ENCODE results near the gene ROR1.
"Not testable (repeated sequence)": the region's sequence is repeated elsewhere in the genome, so short reads cannot be mapped to it uniquely, and the experiment has no call there.

Gene ROR1

DNA sequence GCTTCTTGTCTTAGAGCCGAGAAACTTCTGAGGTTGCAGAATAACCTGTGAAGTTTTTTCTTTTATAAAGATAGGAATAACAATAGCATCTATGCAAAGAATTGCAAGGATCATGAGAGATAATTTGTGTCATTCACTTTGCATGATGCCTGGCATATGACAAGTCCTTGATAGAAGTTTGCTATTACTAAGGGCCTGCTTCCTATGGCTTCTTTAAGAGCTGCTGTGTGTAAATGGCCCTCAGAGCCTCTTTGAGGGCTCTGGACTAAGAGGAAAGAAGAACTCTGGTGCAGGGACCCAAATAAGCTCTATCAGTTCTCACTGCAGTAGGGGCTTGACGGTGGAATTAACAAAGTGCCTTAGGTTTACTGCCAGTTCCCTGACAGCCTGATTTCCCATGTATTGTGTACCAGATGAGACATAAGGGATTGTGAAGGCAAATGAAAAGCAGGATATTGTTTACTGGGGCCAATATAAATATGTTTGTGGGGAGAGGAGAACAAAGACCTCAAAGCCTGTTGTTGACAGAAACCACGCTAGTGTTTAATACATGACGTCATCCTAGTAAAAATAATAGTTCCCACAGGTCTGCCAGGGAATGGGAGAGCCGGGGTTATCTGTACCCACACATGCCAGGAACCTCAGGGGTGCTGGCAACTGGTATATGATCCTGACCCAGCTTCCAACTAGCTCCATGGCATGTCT, 298.4 kb downstream of the ROR1 start:
- no peak for DNase-seq

DNA sequence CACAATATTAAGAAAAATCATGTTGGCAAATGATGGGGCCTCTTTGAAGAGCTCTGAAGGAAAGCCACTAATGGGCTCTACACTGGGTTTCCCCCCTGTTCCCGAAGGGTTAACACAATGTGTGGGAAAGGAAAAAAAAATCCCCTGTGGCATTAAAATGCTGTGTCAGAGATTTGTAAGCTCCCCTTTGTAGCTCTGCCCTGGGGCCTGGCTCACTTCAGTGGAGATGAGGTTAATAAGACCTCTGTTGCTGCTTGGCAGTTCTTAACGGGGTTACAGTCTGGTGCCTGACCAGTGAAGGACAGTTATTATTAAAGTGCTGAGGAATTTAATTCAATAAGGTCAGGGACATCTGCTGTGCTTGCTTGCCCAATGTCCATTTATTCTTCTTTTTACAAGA, 299.9 kb downstream of the ROR1 start:
- DNase-seq, result no peak

DNA sequence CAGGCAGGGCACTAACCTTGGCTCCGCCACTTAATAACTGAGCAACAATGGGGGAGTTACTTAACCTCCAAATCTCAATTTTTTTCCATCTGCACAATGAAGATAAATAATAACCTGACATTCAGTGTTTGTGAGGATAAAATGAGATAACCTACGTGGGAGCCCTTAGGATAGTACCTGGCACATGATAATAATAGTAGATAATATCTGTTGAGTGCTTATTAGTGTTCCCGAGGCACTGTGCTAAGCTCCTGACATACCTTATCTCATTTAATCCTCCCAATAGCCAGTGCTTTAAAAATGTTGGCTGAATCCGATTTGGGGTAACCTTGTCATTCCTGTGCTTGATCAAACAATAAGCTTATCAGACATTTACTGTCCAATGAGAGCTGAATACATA, 300.9 kb downstream of the ROR1 start:
- no peak for DNase-seq

DNA sequence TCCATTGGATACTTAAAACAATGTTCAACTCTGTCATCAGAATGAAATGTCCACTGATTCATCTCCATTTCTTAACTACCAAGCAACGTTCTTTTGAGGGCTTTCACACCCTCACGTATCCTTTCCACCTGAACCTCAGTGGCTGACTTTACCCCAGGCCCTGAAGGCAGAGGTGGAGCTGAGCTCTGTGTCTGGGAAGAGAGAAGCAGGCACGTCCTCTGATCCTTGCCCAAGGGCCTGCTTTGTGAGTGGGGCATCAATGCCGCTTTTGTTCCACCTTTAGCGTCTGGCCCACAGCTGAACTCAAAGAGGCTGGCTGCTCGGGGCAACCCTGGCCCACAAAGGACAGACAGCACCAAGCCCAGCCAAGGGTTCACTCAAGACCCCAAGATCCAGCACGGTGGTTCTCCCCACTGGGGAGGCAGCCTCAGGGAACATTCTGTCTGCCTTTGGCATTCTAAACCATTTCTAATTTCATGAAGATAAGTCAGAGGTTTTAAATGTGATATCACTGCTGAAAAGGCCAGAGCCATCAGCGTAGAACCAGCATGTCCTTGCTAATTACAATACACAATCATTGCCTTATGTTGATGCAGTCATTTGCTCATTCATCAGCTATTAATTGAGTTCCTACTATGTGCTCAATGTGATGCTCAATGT, 303.6 kb downstream of the ROR1 start:
- no peak for DNase-seq

DNA sequence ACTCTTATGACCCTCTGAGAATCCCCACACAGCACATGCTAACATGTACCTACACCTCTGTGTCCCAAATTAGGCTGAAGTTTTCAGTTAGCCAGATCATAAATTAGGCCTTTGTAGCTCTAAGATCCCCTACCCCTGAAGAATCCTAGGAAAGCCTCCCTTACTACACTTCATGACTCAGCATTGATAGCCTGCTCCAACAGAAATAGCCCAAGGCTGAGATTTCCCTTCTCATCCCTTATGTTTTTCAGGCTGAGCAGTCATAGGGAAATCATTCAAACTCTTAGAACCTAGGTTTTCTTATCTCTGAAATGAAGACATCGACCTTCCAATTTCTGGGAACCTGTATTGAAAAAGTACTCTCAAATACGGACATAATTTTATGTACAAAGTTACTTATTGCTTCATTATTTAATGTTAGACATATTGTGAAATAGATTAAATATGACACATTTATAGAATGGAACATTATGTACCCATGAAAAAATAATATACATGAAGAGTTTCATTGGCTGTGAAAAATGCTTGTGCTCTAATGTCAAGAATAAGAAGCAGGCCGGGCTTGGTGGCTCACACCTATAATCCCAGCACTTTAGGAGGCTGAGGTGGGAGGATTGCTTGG, 307.2 kb downstream of the ROR1 start:
- no peak for DNase-seq

DNA sequence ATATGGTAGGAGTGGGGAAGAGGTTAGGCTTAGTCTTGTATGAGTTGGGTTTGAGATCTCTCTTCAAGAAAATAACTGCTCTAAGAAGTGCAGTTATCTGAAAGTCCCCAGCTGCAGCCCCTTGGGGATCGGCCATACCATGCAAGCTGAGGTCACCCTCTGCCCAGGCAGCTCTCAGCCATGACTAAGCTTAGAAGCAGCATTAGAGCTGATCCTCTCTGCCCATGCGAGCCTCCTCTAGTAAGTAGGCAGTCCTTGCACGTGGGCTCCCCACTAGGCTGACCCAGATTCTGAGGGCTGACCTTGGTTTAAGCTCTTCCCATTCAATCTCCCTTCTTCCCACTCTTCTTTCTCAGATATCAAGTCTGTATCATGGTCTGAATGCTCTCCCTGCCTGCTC, 308.6 kb downstream of the ROR1 start:
- no peak for DNase-seq

DNA sequence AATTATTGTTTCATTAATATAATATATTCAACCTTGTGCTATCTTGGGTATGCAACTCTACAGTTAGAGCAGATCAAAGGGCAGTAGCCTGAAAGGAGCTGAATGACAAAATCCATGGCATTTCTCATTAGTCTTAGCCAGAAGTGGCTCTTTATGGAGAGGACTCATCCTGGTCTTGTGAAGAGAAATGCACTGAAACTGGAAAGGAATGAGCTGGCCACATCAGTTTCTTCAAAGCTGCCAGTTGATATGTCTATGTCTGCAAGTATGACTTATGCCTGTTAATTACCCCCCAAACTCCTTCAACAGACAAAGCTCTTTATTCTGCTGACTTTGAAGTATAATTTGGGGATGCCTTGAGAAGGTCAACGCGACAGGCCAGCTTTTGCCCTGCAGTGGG, 310.6 kb downstream of the ROR1 start:
- DNase-seq, result no peak

DNA sequence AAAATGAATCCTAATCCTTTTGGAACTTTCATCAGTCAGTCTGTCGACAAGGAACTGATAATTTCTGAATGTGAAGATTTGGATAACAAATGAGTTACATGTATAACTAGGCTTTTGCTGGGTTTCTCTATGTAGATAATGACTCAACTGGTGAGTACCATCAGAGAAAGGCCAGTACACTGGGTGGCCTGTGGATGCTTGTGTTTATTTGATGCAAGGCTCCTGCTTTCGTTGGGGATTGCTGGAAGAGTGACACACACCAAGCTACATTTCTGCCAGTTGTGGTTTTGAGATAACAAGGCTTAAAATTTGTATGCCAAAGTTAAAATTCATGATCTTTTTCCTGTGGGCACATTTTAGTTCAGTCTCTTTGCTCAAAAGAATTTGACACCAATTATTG, 314.0 kb downstream of the ROR1 start:
- no peak for DNase-seq

DNA sequence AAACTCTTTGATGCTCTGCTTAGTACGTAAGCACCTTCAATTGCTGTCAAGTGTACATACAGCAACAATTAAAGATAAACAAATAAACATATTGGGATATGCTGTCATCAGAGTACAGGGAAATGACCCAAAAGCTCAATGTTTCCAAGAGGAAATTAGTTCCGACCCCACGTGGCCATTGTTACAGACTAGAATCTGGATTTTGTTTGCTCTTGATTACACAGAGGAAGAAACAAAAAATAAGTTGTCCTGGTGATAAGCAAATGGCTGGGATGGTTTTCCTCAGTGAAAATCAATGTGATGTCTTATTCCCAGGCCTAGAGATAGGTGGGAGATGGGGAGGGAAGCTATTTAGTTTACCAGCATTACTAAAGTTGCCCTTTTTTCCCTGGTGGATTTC, 316.6 kb downstream of the ROR1 start:
- no peak for DNase-seq

DNA sequence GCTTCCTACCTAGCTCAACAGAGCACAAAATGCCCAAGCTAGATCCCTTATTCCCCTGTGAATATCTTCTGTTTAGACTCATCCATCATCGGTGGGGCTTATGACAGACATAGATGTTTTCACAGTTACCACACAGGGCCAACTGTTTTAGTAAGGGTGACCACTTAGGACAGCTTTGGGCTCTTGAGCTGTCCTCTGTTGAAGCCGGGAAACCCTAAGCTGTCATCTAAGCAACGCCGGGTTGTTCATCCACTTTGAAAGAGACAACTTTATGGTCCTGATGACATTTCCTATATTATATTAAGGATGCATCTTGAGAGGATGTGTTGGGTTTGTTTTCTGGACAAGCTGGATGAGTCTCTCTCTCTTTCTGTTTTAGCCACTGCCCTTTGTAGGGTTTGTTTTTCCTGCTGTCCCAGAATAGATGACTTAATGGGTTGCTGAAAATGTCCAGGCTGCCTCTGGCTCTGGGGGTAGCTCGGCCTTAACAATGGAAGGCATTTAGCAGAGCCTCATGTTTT, 319.1 kb downstream of the ROR1 start:
- DNase-seq, result no peak

DNA sequence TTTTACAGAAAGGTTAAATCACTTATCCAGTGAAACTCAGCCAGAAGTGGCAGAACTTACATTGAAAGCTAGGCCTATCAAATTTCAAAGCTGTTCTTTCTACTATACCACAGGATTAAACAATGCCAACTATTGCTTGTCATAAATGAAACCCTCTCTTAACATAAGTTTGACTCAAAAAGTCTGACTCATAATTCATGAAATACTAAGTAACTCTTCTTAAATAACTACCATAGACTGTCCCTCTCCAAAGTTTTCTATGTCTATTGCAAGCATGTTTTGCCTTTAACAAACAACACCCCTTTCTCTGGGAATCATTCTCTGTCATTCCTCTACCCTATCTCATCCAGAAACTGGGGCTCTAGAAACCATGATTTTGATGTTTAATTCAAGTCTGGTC, 320.1 kb downstream of the ROR1 start:
- DNase-seq, result no peak

DNA sequence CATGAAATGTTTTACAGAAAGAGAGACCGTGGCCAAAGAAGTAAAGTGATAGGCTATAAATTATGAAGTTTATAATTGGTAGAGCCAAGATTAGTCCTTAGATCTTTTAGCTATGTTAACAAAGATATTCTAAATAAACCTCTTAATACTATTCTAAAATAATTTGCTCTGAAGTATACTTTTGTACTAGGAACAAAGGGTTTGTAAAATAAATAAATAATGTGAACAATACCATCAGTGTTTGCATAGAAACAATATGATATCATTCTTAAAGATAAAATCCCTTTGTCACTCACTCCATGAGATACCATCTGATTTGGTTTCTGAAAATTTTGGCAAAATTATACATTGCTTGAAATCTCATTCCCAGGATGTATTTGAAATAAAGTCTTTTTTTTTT, 322.0 kb downstream of the ROR1 start:
- no peak for DNase-seq

DNA sequence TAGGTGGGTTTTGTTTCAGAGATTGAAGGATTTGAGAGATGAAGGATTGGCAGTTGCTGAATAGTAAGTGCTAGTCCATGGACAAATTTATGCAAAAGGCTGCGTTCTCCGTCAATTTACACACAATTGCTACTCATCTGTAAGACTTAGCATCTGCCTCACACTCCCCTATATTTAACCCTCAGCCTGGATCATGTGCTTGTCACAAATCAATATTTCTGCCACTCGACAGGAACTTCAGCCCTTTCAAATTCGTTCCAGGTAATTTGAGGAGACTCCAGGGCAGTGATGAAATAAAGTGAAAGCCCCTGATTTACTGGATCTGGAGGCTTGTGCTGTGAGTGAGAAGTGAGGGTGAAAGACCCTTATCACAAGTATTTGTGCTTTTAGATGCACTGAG, 324.0 kb downstream of the ROR1 start:
- DNase-seq, result no peak

DNA sequence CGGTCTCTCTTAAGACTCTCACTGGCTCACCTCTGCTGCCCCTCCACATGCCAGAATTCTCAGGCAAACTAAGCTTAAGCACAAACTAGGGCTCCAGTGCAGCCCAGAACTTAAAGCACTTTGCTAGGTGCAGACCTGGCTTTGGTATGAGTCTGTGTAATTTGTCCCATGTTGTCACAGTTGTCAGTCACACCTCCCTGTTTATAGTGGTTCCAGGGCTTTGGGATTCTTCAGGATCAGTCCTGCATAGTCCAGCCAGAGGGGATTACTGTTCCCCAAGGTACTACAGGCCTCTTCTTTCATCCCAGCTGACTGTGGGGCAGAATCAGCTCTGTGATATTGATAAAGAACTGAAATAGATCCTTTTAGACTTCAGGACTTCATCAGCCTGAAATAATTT, 324.6 kb downstream of the ROR1 start:
- no peak for DNase-seq

DNA sequence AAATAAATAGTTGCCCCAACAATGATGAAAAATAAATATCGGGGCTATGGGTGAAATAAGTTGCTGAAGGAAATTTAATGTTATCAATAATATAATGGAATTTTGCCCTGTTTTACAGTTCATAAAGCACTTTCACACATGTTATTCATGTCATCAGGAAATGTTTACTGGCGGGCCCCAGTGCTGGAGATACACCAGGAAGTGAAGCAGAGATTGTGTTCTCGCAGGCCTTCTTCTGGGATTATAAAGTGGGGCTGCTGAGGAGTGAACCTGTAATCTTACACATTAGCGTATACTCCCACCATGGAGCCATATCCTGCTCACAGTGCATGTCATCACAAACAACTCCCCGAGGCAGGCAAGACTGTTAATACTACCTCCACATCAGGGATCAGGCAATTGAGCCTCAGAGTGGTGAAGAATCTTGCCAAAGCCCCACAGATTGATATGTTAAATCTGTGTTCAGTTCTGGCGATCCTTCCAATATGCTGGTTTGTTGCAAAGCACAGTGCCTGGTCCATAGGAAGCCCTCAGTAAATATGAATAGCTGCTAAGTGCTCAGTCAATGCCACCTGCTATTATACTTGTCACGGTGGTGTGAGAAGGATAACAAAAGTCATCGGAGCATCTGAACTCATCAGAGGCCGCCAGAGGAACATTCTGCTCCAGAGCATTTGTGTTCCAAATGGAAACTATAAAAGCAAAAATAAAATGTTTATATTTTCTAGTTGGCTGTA, 325.2 kb downstream of the ROR1 start:
- no peak for DNase-seq

DNA sequence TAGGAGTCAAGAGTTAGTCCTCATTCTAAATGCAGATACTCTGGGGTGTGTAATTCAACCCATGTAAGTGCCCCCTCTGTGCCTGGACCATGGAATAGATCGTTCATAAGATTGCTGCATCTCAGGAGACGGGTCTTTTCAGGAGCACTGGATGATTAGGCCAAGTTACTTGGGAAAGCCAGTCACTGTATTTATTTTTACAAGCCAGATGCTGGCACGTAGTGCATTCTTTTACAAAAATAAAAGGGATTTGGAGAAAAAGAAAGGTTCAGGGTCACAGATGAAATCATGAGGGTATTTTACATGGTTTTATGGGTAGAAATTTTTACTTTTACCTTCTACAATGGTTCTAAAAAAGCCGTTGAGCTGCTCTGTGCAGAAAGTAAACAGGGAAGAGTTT, 327.0 kb downstream of the ROR1 start:
- no peak for DNase-seq

DNA sequence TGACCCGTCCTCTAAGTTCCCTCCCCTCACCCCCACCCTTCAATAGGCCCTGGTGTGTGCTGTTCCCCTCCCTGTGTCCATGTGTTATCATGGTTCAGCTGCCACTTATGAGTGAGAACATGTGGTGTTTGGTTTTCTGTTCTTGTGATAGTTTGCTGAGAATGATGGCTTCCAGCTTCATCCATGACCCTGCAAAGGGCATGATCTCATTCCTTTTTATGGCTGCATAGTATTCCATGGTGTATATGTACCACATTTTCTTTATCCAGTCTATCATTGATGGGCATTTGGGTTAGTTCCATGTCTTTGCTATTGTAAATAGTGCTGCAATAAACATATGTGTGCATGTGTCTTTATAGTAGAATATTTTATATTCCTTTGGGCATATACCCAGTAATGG, 330.8 kb downstream of the ROR1 start:
- DNase-seq, result not testable (repeated sequence)

DNA sequence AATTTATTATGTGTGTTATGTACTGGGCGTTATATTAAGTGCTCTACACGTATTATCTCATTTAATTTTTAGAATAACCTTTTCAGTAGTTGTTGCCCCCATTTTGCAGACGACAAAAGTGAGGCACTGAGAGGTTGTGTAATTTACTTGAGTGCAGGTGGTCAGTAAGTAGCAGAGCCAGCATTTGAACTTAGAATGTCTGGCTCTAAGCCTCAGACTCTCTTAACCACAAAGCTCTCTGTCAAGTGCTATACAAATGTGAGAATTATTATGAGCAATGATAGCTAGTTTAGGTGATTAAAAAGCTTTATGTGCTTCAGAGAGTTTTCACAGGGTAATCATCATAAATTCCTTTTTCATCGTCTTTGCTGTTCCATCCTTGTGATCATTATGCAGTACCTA, 333.3 kb downstream of the ROR1 start:
- DNase-seq, result no peak

DNA sequence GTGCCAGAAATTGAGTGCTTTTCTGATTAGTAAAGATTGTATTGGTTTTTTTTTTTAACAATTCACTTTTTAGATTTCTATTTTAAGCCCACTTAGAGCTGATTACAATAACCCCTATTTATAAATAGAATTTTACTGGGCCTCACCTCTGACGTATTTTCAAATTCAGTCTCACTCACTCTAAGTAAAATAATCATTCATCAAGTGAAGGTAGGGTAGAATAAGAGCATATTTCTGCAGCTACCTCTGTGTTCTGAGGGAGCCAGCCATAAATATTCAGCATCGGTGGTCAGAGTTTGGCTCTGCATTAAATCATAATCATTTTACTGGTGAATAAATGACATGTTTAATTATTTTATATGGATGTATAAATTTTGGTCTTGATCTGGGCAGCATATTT, 333.8 kb downstream of the ROR1 start:
- no peak for DNase-seq

DNA sequence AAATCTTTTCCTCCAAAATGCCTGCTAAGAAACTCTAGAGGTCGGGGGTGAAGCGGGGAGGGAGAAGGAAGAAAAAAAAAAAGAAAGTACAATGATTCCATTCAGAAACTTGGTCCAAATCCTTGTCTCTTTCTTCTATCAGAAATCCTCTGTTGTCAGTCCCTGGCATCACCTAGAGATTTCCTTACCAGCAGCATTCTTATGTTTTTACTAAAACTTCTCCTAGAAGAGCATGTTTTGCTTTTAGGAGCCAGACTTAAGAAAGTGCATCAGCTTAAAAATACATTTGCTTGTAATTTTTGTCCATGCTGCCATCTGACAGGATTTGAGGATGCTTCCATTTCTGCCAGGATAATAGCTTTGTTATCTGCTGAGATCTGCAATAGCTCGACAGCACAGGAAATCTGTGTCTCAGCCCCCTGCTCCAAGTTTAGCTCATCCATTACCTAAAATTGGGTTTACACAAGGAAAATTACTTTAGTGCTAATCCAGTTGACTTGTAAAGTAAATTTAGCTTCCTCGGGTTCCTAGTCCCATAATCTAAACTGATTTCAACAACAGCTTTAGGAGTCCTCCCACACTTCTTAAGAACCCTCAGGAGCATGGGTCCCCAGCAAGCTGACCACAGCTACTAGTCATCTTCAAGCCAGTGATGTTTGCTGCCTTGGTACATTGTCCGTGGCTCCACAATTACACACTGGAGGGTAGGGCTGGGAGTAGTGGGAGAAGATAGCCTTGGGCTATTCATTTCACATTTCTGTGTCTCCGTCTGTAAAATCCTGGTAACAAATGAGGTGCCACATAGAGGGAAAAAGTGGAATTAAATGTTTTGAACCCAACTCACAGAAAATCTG, 337.3 kb downstream of the ROR1 start:
- DNase-seq, result no peak

DNA sequence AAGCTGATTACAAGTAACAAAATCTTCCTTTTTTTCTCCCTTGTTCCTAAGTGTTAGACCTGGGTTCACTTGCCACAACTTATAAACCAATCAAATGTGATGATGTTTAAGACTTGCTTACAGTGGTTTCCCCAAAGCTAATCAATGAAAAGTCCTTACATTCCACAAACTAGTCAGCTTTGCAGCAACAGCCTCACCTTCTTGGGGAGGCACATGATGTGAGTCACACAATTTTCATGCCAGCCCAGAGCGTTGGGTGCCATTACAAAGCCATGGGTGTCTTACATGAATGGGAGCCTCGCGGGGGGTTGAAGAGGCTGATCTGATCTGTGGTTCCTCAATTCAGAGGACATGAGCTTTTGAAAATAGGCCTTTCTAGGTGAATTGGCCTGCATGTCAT, 338.0 kb downstream of the ROR1 start:
- DNase-seq, result no peak

DNA sequence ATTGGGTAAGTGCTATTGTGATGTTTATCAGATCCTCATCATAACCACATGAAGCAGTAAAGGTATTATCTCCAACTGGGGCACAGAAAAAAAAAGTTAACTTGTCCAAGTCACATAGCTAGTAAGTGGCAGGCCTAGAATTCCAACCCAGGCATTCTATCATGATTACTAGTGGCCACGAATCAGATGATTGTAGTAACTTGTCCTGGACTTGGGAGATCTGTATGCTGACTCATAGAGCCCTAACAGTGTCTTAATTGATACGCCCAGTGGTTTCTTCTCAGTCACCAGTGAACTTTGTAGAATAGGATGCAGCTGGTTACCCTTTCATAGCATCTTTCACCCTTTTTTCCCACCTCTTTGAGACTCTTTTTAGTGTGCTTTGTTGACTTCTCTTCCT, 338.5 kb downstream of the ROR1 start:
- no peak for DNase-seq
